ENCODE data around the gene GM2A. TPM values are rescaled to one million over a fixed set of nuclear protein-coding genes. Genes with fewer than 3 reads are reported as not detected.

Gene GM2A
- polyA plus RNA-seq, 1 of the 3 experiments (the other 2 are of a cell fraction): 8.0 TPM

- TF ChIP-seq CHD2 (IDR thresholded peaks at IDR 0.05; ENCODE audit: low read length, partially characterized antibody): no peak
These were observed 9.9 kb upstream of the GM2A start (continued) for GRCh38 chr5:151243127-151243526.

GRCh38 chr5:151243564-151243963 lies 9.4 kb upstream of the GM2A start:
- no peak overlapping the region for H3K9ac ChIP-seq
- no peaks in the 10 kb centered on the region for H3K79me2 ChIP-seq (ENCODE audit: insufficient read depth)
- no peak overlapping the region for H3K4me2 ChIP-seq
- 81% methylated on average over 4 of the region's 4 CpGs for WGBS (ENCODE audit: low lambda C conversion rate)
- no peaks in the 10 kb centered on the region for H3K9me3 ChIP-seq
- H3K27ac ChIP-seq (ENCODE audit: low read depth in 2 of 2, low read length in 1 of 2): no peak overlapping the region
- H3K36me3 ChIP-seq (replicated peaks in 1 of 2; ENCODE audit: control insufficient read depth in 1 of 2, insufficient read depth in 2 of 2, low read length in 1 of 2): no peaks in the 10 kb centered on the region
- H3K27me3 ChIP-seq (ENCODE audit: insufficient read depth): peaks cover 5% of the 10 kb centered on the region; the same call in 1 of the 2 replicates
- H2AFZ ChIP-seq (ENCODE audit: low read depth): no peak overlapping the region
- H3K9me2 ChIP-seq: no peaks in the 10 kb centered on the region
- TF ChIP-seq JUND (IDR thresholded peaks at IDR 0.05) (no peak), EP300 (IDR thresholded peaks at IDR 0.05; ENCODE audit: borderline replicate concordance in 1 of 2, low read depth in 1 of 2, low read length in 1 of 2) (no peak)
- H3K4me1 ChIP-seq (ENCODE audit: control insufficient read depth in 1 of 2, insufficient read depth in 2 of 2, low read depth in 1 of 2, low read length in 1 of 2): no peaks in the 10 kb centered on the region
- H3F3A ChIP-seq (replicated peaks; ENCODE audit: insufficient read depth): peaks cover 2% of the 10 kb centered on the region
- no peaks in the 10 kb centered on the region for H4K20me1 ChIP-seq (ENCODE audit: insufficient read depth)
- no peak for DNase-seq
- no peak overlapping the region for H3K4me3 ChIP-seq (ENCODE audit: low read depth in 2 of 2, low read length in 1 of 2)
- POLR2A ChIA-PET: no interaction called here
- CTCF ChIA-PET: interaction anchor here (3.1 kb wide), 1 partner anchor 118 kb away, joined by 22 read pairs; no protein-coding TSS in a partner anchor

- no peak for DNase-seq
- Histone ChIP-seq H3K9me3 (no peaks in the 10 kb centered on the region), H3K27me3 (ENCODE audit: insufficient read depth) (peaks cover 5% of the 10 kb centered on the region; the same call in 1 of the 2 replicates), H4K20me1 (ENCODE audit: insufficient read depth) (no peaks in the 10 kb centered on the region), H3K9ac (no peak overlapping the region), H3K9me2 (no peaks in the 10 kb centered on the region), H3K4me1 (ENCODE audit: control insufficient read depth in 1 of 2, insufficient read depth in 2 of 2, low read depth in 1 of 2, low read length in 1 of 2) (no peaks in the 10 kb centered on the region), H3K4me2 (no peak overlapping the region), H3K36me3 (replicated peaks in 1 of 2; ENCODE audit: control insufficient read depth in 1 of 2, insufficient read depth in 2 of 2, low read length in 1 of 2) (no peaks in the 10 kb centered on the region), H3K4me3 (ENCODE audit: low read depth in 2 of 2, low read length in 1 of 2) (no peak overlapping the region), H3K27ac (ENCODE audit: low read depth in 2 of 2, low read length in 1 of 2) (no peak overlapping the region), H2AFZ (ENCODE audit: low read depth) (no peak overlapping the region), H3F3A (replicated peaks; ENCODE audit: insufficient read depth) (peaks cover 2% of the 10 kb centered on the region), H3K79me2 (ENCODE audit: insufficient read depth) (no peaks in the 10 kb centered on the region)
- POLR2A ChIA-PET: no interaction called here
- no CpG with 5 or more reads among the region's 3 CpGs for WGBS (ENCODE audit: low lambda C conversion rate)
- CTCF ChIA-PET: no interaction called here
- TF ChIP-seq CTCF (IDR thresholded peaks at IDR 0.05) (no peak), TAF1 (IDR thresholded peaks at IDR 0.05; ENCODE audit: borderline replicate concordance, low read depth, low read length) (no peak), RCOR1 (IDR thresholded peaks at IDR 0.05; ENCODE audit: low read length) (no peak), RAD21 (IDR thresholded peaks at IDR 0.05; ENCODE audit: low read length) (no peak), IRF3 (IDR thresholded peaks at IDR 0.05; ENCODE audit: low read depth, low read length) (no peak), PBX3 (IDR thresholded peaks at IDR 0.05) (no peak), JUND (IDR thresholded peaks at IDR 0.05) (no peak), REST (IDR thresholded peaks at IDR 0.05; ENCODE audit: low read depth, low read length) (no peak), TCF12 (IDR thresholded peaks at IDR 0.05) (no peak), RXRA (IDR thresholded peaks at IDR 0.05; ENCODE audit: borderline replicate concordance, low read depth) (no peak), USF1 (IDR thresholded peaks at IDR 0.05; ENCODE audit: borderline replicate concordance, low read depth) (no peak), RFX5 (IDR thresholded peaks at IDR 0.05; ENCODE audit: low read length) (no peak), YY1 (IDR thresholded peaks at IDR 0.05; ENCODE audit: low read depth) (no peak), CHD2 (IDR thresholded peaks at IDR 0.05; ENCODE audit: low read length, partially characterized antibody) (no peak), USF2 (IDR thresholded peaks at IDR 0.05; ENCODE audit: borderline replicate concordance, low read depth, low read length) (no peak), ELF1 (IDR thresholded peaks at IDR 0.05) (no peak)
These were observed 8.8 kb upstream of the GM2A start for GRCh38 chr5:151244206-151244605.

Data from SK-N-SH (cell line).